SKM-1 treated with dmso at 0.1 percent for 144 hours (cell line): ENCODE data around the gene TUBGCP6.
"Not testable (repeated sequence)": the region's sequence is repeated elsewhere in the genome, so short reads cannot be mapped to it uniquely, and the experiment has no call there.

Source experiments
- DNase-seq: peaks from one replicate; lab custom pipeline; 2025; ENCODE audit not compliant: unreplicated experiment; lab: John Stamatoyannopoulos, UW

TUBGCP6 gene

GRCh38 chr22:50280708-50281383 lies 36.0 kb upstream of the TUBGCP6 start:
- DNase-seq, result no peak

GRCh38 chr22:50280022-50280707 lies 35.3 kb upstream of the TUBGCP6 start:
- DNase-seq, result no peak

GRCh38 chr22:50278956-50279619 lies 34.3 kb upstream of the TUBGCP6 start:
- DNase-seq, result no peak

- DNase-seq, result no peak
These were observed 33.6 kb upstream of the TUBGCP6 start for GRCh38 chr22:50278461-50278860.

GRCh38 chr22:50277761-50278160 lies 32.9 kb upstream of the TUBGCP6 start:
- no peak for DNase-seq

- peak; percentile 43 for DNase-seq
These were observed 31.3 kb upstream of the TUBGCP6 start for GRCh38 chr22:50276143-50276542.

GRCh38 chr22:50275181-50276055 lies 30.6 kb upstream of the TUBGCP6 start:
- DNase-seq, result no peak

GRCh38 chr22:50274771-50275170 lies 29.9 kb upstream of the TUBGCP6 start:
- DNase-seq, result no peak

GRCh38 chr22:50274311-50274710 lies 29.5 kb upstream of the TUBGCP6 start:
- DNase-seq, result no peak

GRCh38 chr22:50273781-50274180 lies 29.0 kb upstream of the TUBGCP6 start:
- not testable (repeated sequence) for DNase-seq

- DNase-seq, result not testable (repeated sequence)
These were observed 28.5 kb upstream of the TUBGCP6 start for GRCh38 chr22:50273352-50273751.

- DNase-seq, result no peak
These were observed 27.4 kb upstream of the TUBGCP6 start for GRCh38 chr22:50272044-50272802.

GRCh38 chr22:50271519-50271970 lies 26.7 kb upstream of the TUBGCP6 start:
- peak; percentile 50 for DNase-seq

- peak; percentile 33 for DNase-seq
These were observed 26.0 kb upstream of the TUBGCP6 start for GRCh38 chr22:50270666-50271394.

GRCh38 chr22:50269970-50270665 lies 25.3 kb upstream of the TUBGCP6 start, which contains the start of gene MAPK11:
Gene MAPK11 (minus strand): TSS chr22:50270380. CDS start chr22:50270292, 88 bp downstream.
- peak; percentile 29 for DNase-seq

- DNase-seq, result no peak
These were observed 24.7 kb upstream of the TUBGCP6 start for GRCh38 chr22:50269573-50269969.

- DNase-seq, result no peak
These were observed 23.9 kb upstream of the TUBGCP6 start for GRCh38 chr22:50268655-50269113.

- no peak for DNase-seq
These were observed 23.0 kb upstream of the TUBGCP6 start for GRCh38 chr22:50267591-50268390.
